HCT116 (cell line): Measurements from ENCODE around the gene KLHL3. TPM values are rescaled to one million over a fixed set of nuclear protein-coding genes. Genes with fewer than 3 reads are reported as not detected.

Source experiments
- ATAC-seq: fragments of 200-7000 bp; cut with Tn5 transposase; 2 replicates; pipeline ENCODE4 v1.9.1; 2020; ENCODE audit warnings: mild to moderate bottlenecking, moderate library complexity
- BruUV-seq: library from RNA; stranded (reverse); fragments of 400-500 nt; replicated peaks from 2 replicates; lab custom pipeline; 2021; lab: Mats Ljungman, UMichigan
- CTCF ChIA-PET: fragments of 300-600 bp; sonication (Branson Sonifier 250); formaldehyde crosslinking; loops from one replicate; lab custom pipeline; 2021; ENCODE audit warnings: antibody characterized with exemption; lab: Charles Lee
- POLR2A ChIA-PET: fragments of 300-600, 350-600 bp; sonication (Branson Sonifier 250); formaldehyde crosslinking; loops from one replicate; lab custom pipeline; 2021; ENCODE audit warnings: antibody characterized with exemption; lab: Charles Lee
- RAD21 ChIA-PET, 2 experiments: fragments of 300-600 bp; sonication (Branson Sonifier 250); formaldehyde crosslinking; loops; one replicate each; lab custom pipeline; 2023; ENCODE audit warnings: low total read pairs in 2 of 2; ENCODE audit not compliant: uncharacterized antibody in 2 of 2, unreplicated experiment in 2 of 2, low non-redundant PET in 1 of 2; lab: Charles Lee
- DNase-seq: peaks from one replicate; pipeline ENCODE4 v3.0.0-alpha.2; 2010; ENCODE audit warnings: low read depth, low spot score
- H2AFZ ChIP-seq: fragments of 200-600 bp; shearing (Covaris generic), sonication (generic); 2 replicates; pipeline ENCODE4 v1.6.1; 2017; ENCODE audit warnings: low read depth, mixed run types, mixed read lengths, antibody characterized with exemption, low read length; ENCODE audit not compliant: poor library complexity, severe bottlenecking
- H3K27ac ChIP-seq: 2 replicates; pipeline ENCODE4 v1.5.1; 2012; ENCODE audit warnings: low read depth, low read length
- H3K27me3 ChIP-seq: fragments of 200-600 bp; sonication (generic); 2 replicates; pipeline ENCODE4 v1.6.1; 2016; ENCODE audit warnings: mixed run types, low read length, mixed read lengths; ENCODE audit not compliant: insufficient read depth
- H3K36me3 ChIP-seq, 2 experiments: fragments of 200-500 bp in 1 of 2; fragments of 200-600 bp in 1 of 2; sonication (Bioruptor generic) in 1 of 2; sonication (generic) in 1 of 2; 2 replicates each; pipeline versions ENCODE4 v1.5.1 to v1.6.1; 2014 to 2016; ENCODE audit warnings: low read length in 2 of 2, inconsistent platforms in 1 of 2, mixed read lengths in 1 of 2, mixed run types in 1 of 2; ENCODE audit not compliant: insufficient read depth in 2 of 2, control insufficient read depth in 1 of 2
- H3K4me1 ChIP-seq, 2 experiments: fragments of 200-600 bp in 1 of 2; sonication (generic) in 1 of 2; 2 replicates each; pipeline versions ENCODE4 v1.5.1 to v1.6.1; 2012 to 2017; ENCODE audit warnings: low read length in 2 of 2, inconsistent platforms in 1 of 2, mild to moderate bottlenecking in 1 of 2, mixed read lengths in 1 of 2, mixed run types in 1 of 2, moderate library complexity in 1 of 2; ENCODE audit not compliant: insufficient read depth in 2 of 2, control insufficient read depth in 1 of 2
- H3K4me2 ChIP-seq: fragments of 200-600 bp; sonication (generic); 2 replicates; pipeline ENCODE4 v1.6.1; 2017; ENCODE audit warnings: mixed run types, low read length, mixed read lengths
- H3K4me3 ChIP-seq, 2 experiments: fragments of 200-600 bp in 1 of 2; sonication (generic) in 1 of 2; replicated peaks in 1 of 2; 2 replicates each; pipeline ENCODE4 v1.5.1; 2011 to 2016; ENCODE audit warnings: low read length in 2 of 2, control low read depth in 1 of 2, low read depth in 1 of 2, mild to moderate bottlenecking in 1 of 2, mixed read lengths in 1 of 2, mixed run types in 1 of 2
- H3K79me2 ChIP-seq: fragments of 200-600 bp; sonication (generic); 2 replicates; pipeline ENCODE4 v1.6.1; 2017; ENCODE audit warnings: mild to moderate bottlenecking, mixed run types, low read length, moderate library complexity, mixed read lengths; ENCODE audit not compliant: insufficient read depth
- H3K9ac ChIP-seq: fragments of 200-600 bp; sonication (generic); 2 replicates; pipeline ENCODE4 v1.6.1; 2016; ENCODE audit warnings: low read length, mixed read lengths
- H3K9me2 ChIP-seq: fragments of 200-600 bp; sonication (generic), shearing (Covaris generic); 2 replicates; pipeline ENCODE4 v1.6.1; 2017; ENCODE audit warnings: mixed run types, mild to moderate bottlenecking, moderate library complexity; ENCODE audit not compliant: insufficient read depth
- H3K9me3 ChIP-seq, 2 experiments: fragments of 200-500 bp in 1 of 2; fragments of 200-600 bp in 1 of 2; sonication (Bioruptor generic) in 1 of 2; sonication (generic) in 1 of 2; 2 replicates each; pipeline ENCODE4 v1.6.1; 2014 to 2017; ENCODE audit warnings: low read length in 2 of 2, mixed read lengths in 2 of 2, inconsistent platforms in 1 of 2, low read depth in 1 of 2, mild to moderate bottlenecking in 1 of 2, mixed run types in 1 of 2, moderate library complexity in 1 of 2; ENCODE audit not compliant: control insufficient read depth in 1 of 2, insufficient read depth in 1 of 2
- H4K20me1 ChIP-seq: fragments of 200-600 bp; sonication (generic), shearing (Covaris generic); 2 replicates; pipeline ENCODE4 v1.6.1; 2017; ENCODE audit warnings: mixed run types, mild to moderate bottlenecking, moderate library complexity; ENCODE audit not compliant: insufficient read depth
- CEBPB ChIP-seq: IDR thresholded peaks from 2 replicates; pipeline ENCODE4 v1.6.1; 2012; ENCODE audit warnings: low read depth
- ELF1 ChIP-seq: IDR thresholded peaks from 2 replicates; pipeline ENCODE4 v1.6.1; 2012; ENCODE audit warnings: low read depth, borderline replicate concordance
- EZH2 ChIP-seq: fragments of 200-600 bp; sonication (generic); IDR thresholded peaks from 2 replicates; pipeline ENCODE4 v1.6.1; 2017; ENCODE audit warnings: antibody characterized with exemption, mixed run types
- EZH2phosphoT487 ChIP-seq: fragments of 200-600 bp; IDR thresholded peaks from 2 replicates; pipeline ENCODE4 v1.6.1; 2018; ENCODE audit warnings: antibody characterized with exemption, borderline replicate concordance
- JUND ChIP-seq: IDR thresholded peaks from 2 replicates; pipeline ENCODE4 v1.6.1; 2012
- MAX ChIP-seq: IDR thresholded peaks from 2 replicates; pipeline ENCODE4 v1.6.1; 2012
- RAD21 ChIP-seq: IDR thresholded peaks from 2 replicates; pipeline ENCODE4 v1.6.1; 2012; ENCODE audit warnings: low read depth, mild to moderate bottlenecking
- REST ChIP-seq: IDR thresholded peaks from 2 replicates; pipeline ENCODE4 v1.6.1; 2012; ENCODE audit warnings: low read depth
- SIN3A ChIP-seq: IDR thresholded peaks from 2 replicates; pipeline ENCODE4 v1.6.1; 2012; ENCODE audit warnings: low read depth
- SP1 ChIP-seq: IDR thresholded peaks from 2 replicates; pipeline ENCODE4 v1.6.1; 2012; ENCODE audit warnings: low read depth
- SRF ChIP-seq: IDR thresholded peaks from 2 replicates; pipeline ENCODE4 v1.6.1; 2012; ENCODE audit warnings: low read depth
- YY1 ChIP-seq: IDR thresholded peaks from 2 replicates; pipeline ENCODE4 v1.6.1; 2011; ENCODE audit warnings: low read length, low read depth, moderate library complexity, mild to moderate bottlenecking; ENCODE audit not compliant: insufficient replicate concordance; ENCODE audit errors: extremely low read depth
- ZNF274 ChIP-seq: fragments of 200-500 bp; sonication (Bioruptor generic); IDR thresholded peaks from 2 replicates; pipeline ENCODE4 v1.6.1; 2014; ENCODE audit warnings: mild to moderate bottlenecking, low read depth, low read length, inconsistent platforms
- intact Hi-C: fragments of 100-400 bp; cut with micrococcal nuclease; formaldehyde crosslinking; loops from 2 replicates; pipeline ENCODE4 v1.10.0; 2022
- total RNA-seq: library from RNA; stranded (reverse); gene quantifications from one replicate; pipeline ENCODE4 v1.2.1, GENCODE V29; 2021; ENCODE audit not compliant: unreplicated experiment

Gene KLHL3
- total RNA-seq, 1 experiment from 2014 or later, result not detected

- Histone ChIP-seq H3K4me1 (peaks cover 0 to 2% of the 10 kb centered on the region in 2 experiments; a peak in 1 of 4 replicates), H3K9me3 (no peaks in the 10 kb centered on the region), H2AFZ (no peak overlapping the region), H4K20me1 (no peaks in the 10 kb centered on the region), H3K4me3 (no peak overlapping the region), H3K9ac (no peak overlapping the region), H3K27ac (no peak overlapping the region), H3K36me3 (no peaks in the 10 kb centered on the region), H3K4me2 (no peak overlapping the region), H3K79me2 (no peaks in the 10 kb centered on the region), H3K9me2 (no peaks in the 10 kb centered on the region), H3K27me3 (no peaks in the 10 kb centered on the region; the same call in 1 of the 2 replicates)
- TF ChIP-seq JUND (no peak), ZNF274 (no peak), SRF (no peak), YY1 (no peak), REST (no peak), SIN3A (no peak), CEBPB (no peak), EZH2 (no peak), RAD21 (no peak), EZH2phosphoT487 (no peak), SP1 (no peak), ELF1 (no peak), MAX (no peak)
- no peak for ATAC-seq
- DNase-seq, result no peak
- RAD21 ChIA-PET, result no interaction called here
- intact Hi-C loops, result loop anchor here (5.0 kb wide), 1 partner anchor 825 kb away; no protein-coding TSS in a partner anchor
- POLR2A ChIA-PET, result no interaction called here
- no TSS peak for BruUV-seq
- CTCF ChIA-PET, result no interaction called here
Observed at GRCh38 chr5:137627293-137627692, 108.6 kb downstream of the KLHL3 start.
